HepG2 (cell line): ENCODE results near the gene SEZ6. TPM values are rescaled to one million over a fixed set of nuclear protein-coding genes. Genes with fewer than 3 reads are reported as not detected.

ENCODE experiments used
- CBFB ChIP-seq: sonication (generic); formaldehyde crosslinking; IDR thresholded peaks from 2 replicates; pipeline ENCODE4 v1.4.0; 2020; ENCODE audit warnings: missing genetic modification reagents
- GZF1 ChIP-seq: sonication (generic); formaldehyde crosslinking; IDR thresholded peaks from 2 replicates; pipeline ENCODE4 v1.5.1; 2020; ENCODE audit warnings: mild to moderate bottlenecking, missing genetic modification reagents
- HNF1B ChIP-seq: sonication (generic); formaldehyde crosslinking; IDR thresholded peaks from 2 replicates; pipeline ENCODE4 v1.5.1; 2020; ENCODE audit warnings: mild to moderate bottlenecking, moderate library complexity, missing genetic modification reagents
- JUNB ChIP-seq: sonication (generic); formaldehyde crosslinking; IDR thresholded peaks from 2 replicates; pipeline ENCODE4 v1.8.0; 2022; ENCODE audit warnings: missing genetic modification reagents, mild to moderate bottlenecking, borderline replicate concordance
- MNT ChIP-seq: fragments of 450-650 bp; IDR thresholded peaks from 2 replicates; pipeline ENCODE4 v1.6.1; 2016
- NCOR1 ChIP-seq: fragments of 200-600 bp; sonication (generic); IDR thresholded peaks from 2 replicates; pipeline ENCODE4 v1.7.0; 2017; ENCODE audit warnings: antibody characterized with exemption, low read length, borderline replicate concordance
- RAD21 ChIP-seq: fragments of 450-650 bp; formaldehyde crosslinking; IDR thresholded peaks from 2 replicates; pipeline ENCODE4 v1.5.0; 2020; ENCODE audit warnings: mild to moderate bottlenecking
- RFX5 ChIP-seq: IDR thresholded peaks from 2 replicates; pipeline ENCODE4 v1.6.1; 2011; ENCODE audit warnings: low read depth, low read length, improper control_type of control experiment
- SMC3 ChIP-seq: IDR thresholded peaks from 2 replicates; pipeline ENCODE4 v1.6.1; 2011; ENCODE audit warnings: low read length, improper control_type of control experiment
- SPEN ChIP-seq: sonication (generic); formaldehyde crosslinking; IDR thresholded peaks from 2 replicates; pipeline ENCODE4 v1.5.1; 2020; ENCODE audit warnings: low read depth, mild to moderate bottlenecking, missing genetic modification reagents
- YEATS4 ChIP-seq: sonication (generic); formaldehyde crosslinking; IDR thresholded peaks from 2 replicates; pipeline ENCODE4 v1.4.0; 2020; ENCODE audit warnings: missing genetic modification reagents, borderline replicate concordance
- ZC3H4 ChIP-seq: sonication (generic); formaldehyde crosslinking; IDR thresholded peaks from 2 replicates; pipeline ENCODE4 v1.4.0; 2020; ENCODE audit warnings: missing genetic modification reagents, borderline replicate concordance
- ZFP41 ChIP-seq: sonication (generic); formaldehyde crosslinking; IDR thresholded peaks from 2 replicates; pipeline ENCODE4 v1.4.0; 2020; ENCODE audit warnings: mild to moderate bottlenecking, missing genetic modification reagents, borderline replicate concordance
- ZNF572 ChIP-seq: sonication (generic); formaldehyde crosslinking; IDR thresholded peaks from 2 replicates; pipeline ENCODE4 v1.5.1; 2020; ENCODE audit warnings: mild to moderate bottlenecking, missing genetic modification reagents
- ZNF607 ChIP-seq: sonication (generic); formaldehyde crosslinking; IDR thresholded peaks from 2 replicates; pipeline ENCODE4 v1.5.1; 2020; ENCODE audit warnings: missing genetic modification reagents, mild to moderate bottlenecking, borderline replicate concordance
- ZNF615 ChIP-seq: sonication (generic); formaldehyde crosslinking; IDR thresholded peaks from 2 replicates; pipeline ENCODE4 v1.5.0; 2020; ENCODE audit warnings: mild to moderate bottlenecking, missing genetic modification reagents, borderline replicate concordance
- ZNF7 ChIP-seq: IDR thresholded peaks from 2 replicates; pipeline ENCODE4 v1.6.1; 2016; ENCODE audit warnings: missing biosample characterization, missing genetic modification reagents
- polyA plus RNA-seq, 8 experiments: library from polyadenylated mRNA; depleted of rRNA in 3 of 8; stranded (reverse) in 7 of 8; unstranded in 1 of 8; fragments of >200 nt; fragmentation: Illumina TruSeq in 4 of 8; extraction: Trizol in 4 of 8; gene quantifications; 2 replicates each; pipeline versions ENCODE4 v1.2.1 to v1.2.3, GENCODE V29; 2011 to 2016; ENCODE audit warnings: low read depth in 4 of 8, missing spikeins in 1 of 8, mixed read lengths in 1 of 8; ENCODE audit not compliant: insufficient read depth in 1 of 8
- total RNA-seq, 5 experiments: library from RNA; depleted of rRNA; stranded (reverse); fragments of >200 nt; fragmentation: Illumina TruSeq; extraction: Trizol; gene quantifications; 2 replicates each; pipeline ENCODE4 v1.2.3, GENCODE V29; 2016; ENCODE audit warnings: low read depth in 1 of 5
- TF ChIP-seq, protein P1 (sequence below): sonication (generic); formaldehyde crosslinking; IDR thresholded peaks from 2 replicates; pipeline ENCODE4 v1.5.1; 2020; ENCODE audit warnings: mild to moderate bottlenecking, missing genetic modification reagents, moderate library complexity
- TF ChIP-seq, protein P2 (sequence below): sonication (generic); formaldehyde crosslinking; IDR thresholded peaks from 2 replicates; pipeline ENCODE4 v1.8.1; 2023; ENCODE audit warnings: mild to moderate bottlenecking, missing genetic modification reagents
- TF ChIP-seq, protein P3 (sequence below): sonication (generic); formaldehyde crosslinking; IDR thresholded peaks from 2 replicates; pipeline ENCODE4 v1.8.0; 2022; ENCODE audit warnings: mild to moderate bottlenecking, missing genetic modification reagents; ENCODE audit not compliant: insufficient replicate concordance

Gene SEZ6
- total and polyA plus RNA-seq, 2 of the 13 experiments (the other 11 are each of a cell fraction or from before 2014, with no cell fraction given): not detected

DNA sequence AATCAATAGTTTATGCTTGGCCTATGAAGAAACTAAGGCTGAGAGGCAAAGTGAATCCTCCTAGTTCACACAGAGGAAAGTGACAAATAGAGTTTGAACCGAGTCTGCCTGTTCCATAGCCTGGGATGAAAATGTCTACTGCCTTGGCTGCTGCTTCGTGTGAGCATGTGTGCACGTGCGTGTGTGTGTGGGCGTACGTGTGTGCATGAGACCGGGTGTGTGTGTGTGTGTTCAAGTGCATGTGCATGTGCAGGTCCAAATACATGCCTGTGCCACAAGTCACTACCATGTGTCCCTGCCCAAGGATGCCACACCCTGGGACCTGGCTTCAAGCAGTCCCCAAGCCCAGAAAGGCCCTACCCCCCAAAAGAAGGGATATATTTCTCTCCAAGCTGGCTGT lies 13.6 kb downstream of the SEZ6 start (continued):
- TF ChIP-seq, protein P1, sequence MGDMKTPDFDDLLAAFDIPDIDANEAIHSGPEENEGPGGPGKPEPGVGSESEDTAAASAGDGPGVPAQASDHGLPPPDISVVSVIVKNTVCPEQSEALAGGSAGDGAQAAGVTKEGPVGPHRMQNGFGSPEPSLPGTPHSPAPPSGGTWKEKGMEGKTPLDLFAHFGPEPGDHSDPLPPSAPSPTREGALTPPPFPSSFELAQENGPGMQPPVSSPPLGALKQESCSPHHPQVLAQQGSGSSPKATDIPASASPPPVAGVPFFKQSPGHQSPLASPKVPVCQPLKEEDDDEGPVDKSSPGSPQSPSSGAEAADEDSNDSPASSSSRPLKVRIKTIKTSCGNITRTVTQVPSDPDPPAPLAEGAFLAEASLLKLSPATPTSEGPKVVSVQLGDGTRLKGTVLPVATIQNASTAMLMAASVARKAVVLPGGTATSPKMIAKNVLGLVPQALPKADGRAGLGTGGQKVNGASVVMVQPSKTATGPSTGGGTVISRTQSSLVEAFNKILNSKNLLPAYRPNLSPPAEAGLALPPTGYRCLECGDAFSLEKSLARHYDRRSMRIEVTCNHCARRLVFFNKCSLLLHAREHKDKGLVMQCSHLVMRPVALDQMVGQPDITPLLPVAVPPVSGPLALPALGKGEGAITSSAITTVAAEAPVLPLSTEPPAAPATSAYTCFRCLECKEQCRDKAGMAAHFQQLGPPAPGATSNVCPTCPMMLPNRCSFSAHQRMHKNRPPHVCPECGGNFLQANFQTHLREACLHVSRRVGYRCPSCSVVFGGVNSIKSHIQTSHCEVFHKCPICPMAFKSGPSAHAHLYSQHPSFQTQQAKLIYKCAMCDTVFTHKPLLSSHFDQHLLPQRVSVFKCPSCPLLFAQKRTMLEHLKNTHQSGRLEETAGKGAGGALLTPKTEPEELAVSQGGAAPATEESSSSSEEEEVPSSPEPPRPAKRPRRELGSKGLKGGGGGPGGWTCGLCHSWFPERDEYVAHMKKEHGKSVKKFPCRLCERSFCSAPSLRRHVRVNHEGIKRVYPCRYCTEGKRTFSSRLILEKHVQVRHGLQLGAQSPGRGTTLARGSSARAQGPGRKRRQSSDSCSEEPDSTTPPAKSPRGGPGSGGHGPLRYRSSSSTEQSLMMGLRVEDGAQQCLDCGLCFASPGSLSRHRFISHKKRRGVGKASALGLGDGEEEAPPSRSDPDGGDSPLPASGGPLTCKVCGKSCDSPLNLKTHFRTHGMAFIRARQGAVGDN (CRISPR knock-in tag): peak; percentile 45; the same call in 1 of the 2 replicates
- TF ChIP-seq ZC3H4 (no peak), NCOR1 (no peak), GZF1 (0 out of 2 replicates have a peak, but pooled peaks have one; percentile 38), HNF1B (CRISPR knock-in tag) (no peak), YEATS4 (CRISPR knock-in tag) (no peak), SPEN (CRISPR knock-in tag) (no peak), ZNF615 (no peak), RAD21 (no peak), RFX5 (no peak), ZNF572 (CRISPR knock-in tag) (0 out of 2 replicates have a peak, but pooled peaks have one; percentile 7), ZNF607 (CRISPR knock-in tag) (0 out of 2 replicates have a peak, but pooled peaks have one; percentile 42), CBFB (no peak), ZFP41 (CRISPR knock-in tag) (no peak), ZNF7 (CRISPR knock-in tag) (no peak), MNT (peak; percentile 53), SMC3 (no peak), JUNB (no peak)
- TF ChIP-seq, protein P2, sequence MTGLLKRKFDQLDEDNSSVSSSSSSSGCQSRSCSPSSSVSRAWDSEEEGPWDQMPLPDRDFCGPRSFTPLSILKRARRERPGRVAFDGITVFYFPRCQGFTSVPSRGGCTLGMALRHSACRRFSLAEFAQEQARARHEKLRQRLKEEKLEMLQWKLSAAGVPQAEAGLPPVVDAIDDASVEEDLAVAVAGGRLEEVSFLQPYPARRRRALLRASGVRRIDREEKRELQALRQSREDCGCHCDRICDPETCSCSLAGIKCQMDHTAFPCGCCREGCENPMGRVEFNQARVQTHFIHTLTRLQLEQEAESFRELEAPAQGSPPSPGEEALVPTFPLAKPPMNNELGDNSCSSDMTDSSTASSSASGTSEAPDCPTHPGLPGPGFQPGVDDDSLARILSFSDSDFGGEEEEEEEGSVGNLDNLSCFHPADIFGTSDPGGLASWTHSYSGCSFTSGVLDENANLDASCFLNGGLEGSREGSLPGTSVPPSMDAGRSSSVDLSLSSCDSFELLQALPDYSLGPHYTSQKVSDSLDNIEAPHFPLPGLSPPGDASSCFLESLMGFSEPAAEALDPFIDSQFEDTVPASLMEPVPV (CRISPR knock-in tag): no peak
- TF ChIP-seq, protein P3, sequence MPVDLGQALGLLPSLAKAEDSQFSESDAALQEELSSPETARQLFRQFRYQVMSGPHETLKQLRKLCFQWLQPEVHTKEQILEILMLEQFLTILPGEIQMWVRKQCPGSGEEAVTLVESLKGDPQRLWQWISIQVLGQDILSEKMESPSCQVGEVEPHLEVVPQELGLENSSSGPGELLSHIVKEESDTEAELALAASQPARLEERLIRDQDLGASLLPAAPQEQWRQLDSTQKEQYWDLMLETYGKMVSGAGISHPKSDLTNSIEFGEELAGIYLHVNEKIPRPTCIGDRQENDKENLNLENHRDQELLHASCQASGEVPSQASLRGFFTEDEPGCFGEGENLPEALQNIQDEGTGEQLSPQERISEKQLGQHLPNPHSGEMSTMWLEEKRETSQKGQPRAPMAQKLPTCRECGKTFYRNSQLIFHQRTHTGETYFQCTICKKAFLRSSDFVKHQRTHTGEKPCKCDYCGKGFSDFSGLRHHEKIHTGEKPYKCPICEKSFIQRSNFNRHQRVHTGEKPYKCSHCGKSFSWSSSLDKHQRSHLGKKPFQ (CRISPR knock-in tag): no peak
